GM23338 (cell line): Measurements from ENCODE around the gene SNAP47. TPM values are rescaled to one million over a fixed set of nuclear protein-coding genes. Genes with fewer than 3 reads are reported as not detected.

Experiments
- EZH2 ChIP-seq: fragments of 200-600 bp; sonication (generic); IDR thresholded peaks from one replicate; pipeline ENCODE4 v1.8.0; 2017; ENCODE audit warnings: antibody characterized with exemption, mild to moderate bottlenecking, low read depth; ENCODE audit not compliant: unreplicated experiment
- EZH2phosphoT487 ChIP-seq: fragments of 200-600 bp; sonication (generic); IDR thresholded peaks from one replicate; pipeline ENCODE4 v1.8.1; 2018; ENCODE audit warnings: antibody characterized with exemption; ENCODE audit not compliant: unreplicated experiment
- JUNB ChIP-seq: IDR thresholded peaks from one replicate; pipeline ENCODE4 v1.6.1; 2016; ENCODE audit warnings: antibody characterized with exemption; ENCODE audit not compliant: unreplicated experiment
- POLR2AphosphoS5 ChIP-seq: IDR thresholded peaks from 2 replicates; pipeline ENCODE4 v1.6.1; 2016; ENCODE audit warnings: antibody characterized with exemption, low read depth
- REST ChIP-seq: IDR thresholded peaks from one replicate; pipeline ENCODE4 v1.6.1; 2018; ENCODE audit warnings: antibody characterized with exemption; ENCODE audit not compliant: unreplicated experiment
- STAT1 ChIP-seq: IDR thresholded peaks from one replicate; pipeline ENCODE4 v1.6.1; 2016; ENCODE audit warnings: antibody characterized with exemption; ENCODE audit not compliant: unreplicated experiment
- ZNF331 ChIP-seq: fragments of 250-450 bp; sonication (Bioruptor Pico); IDR thresholded peaks from 2 replicates; pipeline ENCODE4 v1.5.0; 2020; ENCODE audit warnings: low read depth, mild to moderate bottlenecking, moderate library complexity
- ZNF462 ChIP-seq: fragments of 250-450 bp; sonication (Bioruptor Pico); IDR thresholded peaks from 2 replicates; pipeline ENCODE4 v1.5.0; 2020; ENCODE audit warnings: mild to moderate bottlenecking, moderate library complexity
- polyA plus RNA-seq: library from polyadenylated mRNA; unstranded; fragments of >200 nt; fragmentation: Nextera tagmentation; extraction: Ambion mirVana; gene quantifications from 2 replicates; pipeline ENCODE4 v1.2.1, GENCODE V29; 2016
- total RNA-seq: library from RNA; depleted of rRNA; stranded (reverse); fragments of >200 nt; shearing (Covaris generic); gene quantifications from 2 replicates; pipeline ENCODE4 v1.2.3, GENCODE V29; 2014

SNAP47 gene
- total and polyA plus RNA-seq, 2 experiments from 2014 or later = 19.5 to 51.8 TPM

GRCh38 chr1:227749225-227749624 lies 14.0 kb downstream of the SNAP47 start (continued):
- TF ChIP-seq REST = no peak
- TF ChIP-seq ZNF462 = no peak
- no peak for TF ChIP-seq STAT1
- no peak for TF ChIP-seq POLR2AphosphoS5
- TF ChIP-seq EZH2 = no peak
- no peak for TF ChIP-seq JUNB
- no peak for TF ChIP-seq ZNF331 (CRISPR knock-in tag)
- TF ChIP-seq EZH2phosphoT487 = no peak
